ENCODE measurements around the gene CTNNA1. TPM values are rescaled to one million over a fixed set of nuclear protein-coding genes. Genes with fewer than 3 reads are reported as not detected.

CTNNA1 gene
- total and polyA plus RNA-seq, 2 donors (not counting 3 experiments of a cell fraction or from before 2014, with no cell fraction given), result 156 to 394 TPM

DNA sequence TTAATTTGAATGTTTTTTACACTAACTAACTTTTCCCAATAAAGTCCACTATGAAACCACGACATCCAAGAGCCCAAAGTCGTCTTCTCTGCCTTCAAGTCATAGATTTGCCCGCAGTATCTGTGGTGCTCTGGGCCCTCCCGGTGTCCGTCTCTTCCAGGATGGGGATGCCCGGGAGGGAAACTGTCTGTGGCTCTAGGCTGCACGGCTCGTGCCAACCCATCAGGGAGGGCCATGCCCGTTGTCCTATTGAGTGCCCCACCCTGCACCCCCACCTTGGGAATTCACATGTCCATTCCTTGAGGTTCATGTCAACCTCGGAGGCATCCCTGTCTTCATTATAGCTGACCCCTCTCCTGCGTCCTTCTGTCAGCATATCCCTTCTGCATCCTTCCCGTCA, 181.7 kb downstream of the CTNNA1 start:
- no peaks in the 10 kb centered on the region for H4K20me1 ChIP-seq (replicated peaks; ENCODE audit: control insufficient read depth, extremely low read depth, insufficient read depth, low read length)
- TF ChIP-seq POLR2AphosphoS5 (IDR thresholded peaks at IDR 0.05; ENCODE audit: insufficient read depth, low read depth, low read length) (no peak), EZH2 (IDR thresholded peaks at IDR 0.05; ENCODE audit: borderline replicate concordance, low read depth, low read length, severe bottlenecking) (no peak), JUN (IDR thresholded peaks at IDR 0.05; ENCODE audit: borderline replicate concordance, insufficient read depth, insufficient read length, low read depth) (no peak), POLR2A (IDR thresholded peaks at IDR 0.05; ENCODE audit: low read depth, low read length) (no peak), MYC (IDR thresholded peaks at IDR 0.05; ENCODE audit: low read depth, low read length) (no peak), FOS (IDR thresholded peaks at IDR 0.05; ENCODE audit: borderline replicate concordance, insufficient read depth, low read length) (no peak), GATA2 (IDR thresholded peaks at IDR 0.05; ENCODE audit: insufficient read depth, insufficient read length, low read depth, low read length) (no peak)
- TF ChIP-seq, protein P1, sequence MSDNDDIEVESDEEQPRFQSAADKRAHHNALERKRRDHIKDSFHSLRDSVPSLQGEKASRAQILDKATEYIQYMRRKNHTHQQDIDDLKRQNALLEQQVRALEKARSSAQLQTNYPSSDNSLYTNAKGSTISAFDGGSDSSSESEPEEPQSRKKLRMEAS (IDR thresholded peaks at IDR 0.05; ENCODE audit: insufficient read depth, insufficient read length), result no peak
- TF ChIP-seq, protein P2, sequence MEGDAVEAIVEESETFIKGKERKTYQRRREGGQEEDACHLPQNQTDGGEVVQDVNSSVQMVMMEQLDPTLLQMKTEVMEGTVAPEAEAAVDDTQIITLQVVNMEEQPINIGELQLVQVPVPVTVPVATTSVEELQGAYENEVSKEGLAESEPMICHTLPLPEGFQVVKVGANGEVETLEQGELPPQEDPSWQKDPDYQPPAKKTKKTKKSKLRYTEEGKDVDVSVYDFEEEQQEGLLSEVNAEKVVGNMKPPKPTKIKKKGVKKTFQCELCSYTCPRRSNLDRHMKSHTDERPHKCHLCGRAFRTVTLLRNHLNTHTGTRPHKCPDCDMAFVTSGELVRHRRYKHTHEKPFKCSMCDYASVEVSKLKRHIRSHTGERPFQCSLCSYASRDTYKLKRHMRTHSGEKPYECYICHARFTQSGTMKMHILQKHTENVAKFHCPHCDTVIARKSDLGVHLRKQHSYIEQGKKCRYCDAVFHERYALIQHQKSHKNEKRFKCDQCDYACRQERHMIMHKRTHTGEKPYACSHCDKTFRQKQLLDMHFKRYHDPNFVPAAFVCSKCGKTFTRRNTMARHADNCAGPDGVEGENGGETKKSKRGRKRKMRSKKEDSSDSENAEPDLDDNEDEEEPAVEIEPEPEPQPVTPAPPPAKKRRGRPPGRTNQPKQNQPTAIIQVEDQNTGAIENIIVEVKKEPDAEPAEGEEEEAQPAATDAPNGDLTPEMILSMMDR (IDR thresholded peaks at IDR 0.05; ENCODE audit: extremely low read depth in 1 of 2, insufficient read depth in 1 of 2, low read depth in 1 of 2, low read length in 2 of 2), result no peak
- no TSS peak for BruUV-seq (replicated peaks)
- intact Hi-C loops (cut with micrococcal nuclease), result loop anchor here (5.0 to 10.0 kb wide), 3 partner anchors 202 to 327 kb away; no protein-coding TSS in a partner anchor
- no peak overlapping the region for H3K4me3 ChIP-seq (replicated peaks in 1 of 3; ENCODE audit: insufficient read depth in 1 of 3, low read depth in 1 of 3, low read length in 3 of 3)
- H3K9ac ChIP-seq (replicated peaks; ENCODE audit: extremely low read depth, insufficient read depth, low read length), result no peak overlapping the region
- H2AFZ ChIP-seq (ENCODE audit: low read depth, low read length), result no peak overlapping the region
- POLR2A ChIA-PET, result no interaction called here
- H3K27me3 ChIP-seq (ENCODE audit: control insufficient read depth in 2 of 2, insufficient read depth in 2 of 2, low read length in 2 of 2), result no peaks in the 10 kb centered on the region
- FAIRE-seq (no peak), DNase-seq (ENCODE audit: low read depth, low spot score) (no peak)
- no peaks in the 10 kb centered on the region for H3K9me1 ChIP-seq (replicated peaks; ENCODE audit: control insufficient read depth, extremely low read depth, insufficient read depth, low read length)
- H3K9me3 ChIP-seq (replicated peaks; ENCODE audit: control insufficient read depth, insufficient read depth, low read length), result no peaks in the 10 kb centered on the region
- peaks cover 21 to 50% of the 10 kb centered on the region in 2 experiments for H3K36me3 ChIP-seq (ENCODE audit: control insufficient read depth in 2 of 2, extremely low read depth in 1 of 2, insufficient read depth in 2 of 2, low read length in 2 of 2)
- no peak overlapping the region for H3K4me2 ChIP-seq (ENCODE audit: insufficient read depth, low read length)
- dilution Hi-C loops (cut with MboI; ENCODE audit: extremely low pct_ligation_motif_present, low sequenced_read_pairs), result no loop called here
- no peak overlapping the region for H3K27ac ChIP-seq (ENCODE audit: insufficient read depth, low read depth, low read length)
- CTCF ChIA-PET, result no interaction called here
- H3K4me1 ChIP-seq (ENCODE audit: control insufficient read depth, extremely low read depth, insufficient read depth, low read length), result peaks cover 7% of the 10 kb centered on the region
- no peaks in the 10 kb centered on the region for H3K79me2 ChIP-seq (ENCODE audit: control insufficient read depth, insufficient read depth, low read length)

Measured in endothelial cell of umbilical vein (primary cell).